AG20443 (cell line): ENCODE results near the gene PXN.

ENCODE experiments used
- DNase-seq: peaks from one replicate; pipeline ENCODE4 v3.0.0; 2012; ENCODE audit warnings: low spot score, mixed read lengths

Gene PXN

DNA sequence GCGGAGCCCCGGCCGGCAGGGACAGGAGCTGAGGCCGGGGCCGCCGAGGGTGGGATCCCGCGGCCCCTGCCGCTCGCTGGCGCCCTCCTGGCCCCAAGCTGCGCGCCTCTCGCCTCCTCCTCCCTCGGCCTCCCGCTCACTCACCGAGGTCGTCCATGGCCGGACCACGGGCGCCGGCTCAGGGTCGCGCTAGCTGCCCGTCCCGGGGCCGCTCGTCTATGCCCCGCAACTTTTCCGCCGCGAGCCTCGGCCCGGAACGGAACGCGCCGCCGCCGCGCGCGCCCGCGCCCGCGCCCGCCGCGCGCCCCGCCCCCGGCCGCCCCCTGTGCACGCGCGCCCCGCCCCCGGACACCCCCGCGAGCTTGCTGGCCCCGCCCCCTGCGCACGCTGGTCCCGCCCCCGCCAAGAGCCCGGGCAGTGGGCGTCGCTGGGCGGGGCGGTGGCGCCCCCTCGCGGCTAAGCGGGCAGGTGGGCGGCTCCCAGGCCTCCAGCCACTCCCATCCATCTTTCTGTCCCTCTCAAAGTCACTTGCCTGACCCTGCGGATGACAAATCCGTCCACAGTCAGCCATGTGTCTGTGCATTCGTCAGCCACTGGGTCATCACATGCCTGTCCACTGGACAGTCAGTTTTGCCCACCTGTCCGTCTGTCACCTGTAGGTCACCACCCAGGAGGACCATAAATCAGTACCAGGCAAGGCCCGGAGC lies at the start of gene PXN:
TSS of gene PXN (minus strand) at position 258 of the 707 bp plus-strand sequence. CDS start at position 157, 101 bp downstream.
- DNase-seq, result peak; percentile 99

DNA sequence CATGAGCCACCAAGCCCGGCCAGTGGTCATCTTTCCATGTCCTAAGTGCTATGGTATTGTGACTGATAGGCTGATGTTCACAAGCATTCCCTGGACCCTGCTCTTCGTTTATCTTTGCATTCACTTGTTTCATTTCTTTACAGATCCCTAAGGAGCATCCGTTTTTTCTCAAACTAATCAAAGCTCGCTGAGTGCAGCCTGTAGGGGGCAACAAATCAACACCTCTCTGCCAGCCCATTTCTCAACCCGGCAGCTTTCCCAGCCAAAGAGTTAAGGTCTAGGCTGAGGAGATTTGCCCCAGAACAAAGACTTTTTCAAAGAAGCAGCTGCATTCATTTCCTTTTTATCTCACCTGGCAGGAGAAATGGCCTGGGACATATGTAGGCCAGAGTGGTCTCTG lies 48.7 kb upstream of the PXN start:
- no peak for DNase-seq

DNA sequence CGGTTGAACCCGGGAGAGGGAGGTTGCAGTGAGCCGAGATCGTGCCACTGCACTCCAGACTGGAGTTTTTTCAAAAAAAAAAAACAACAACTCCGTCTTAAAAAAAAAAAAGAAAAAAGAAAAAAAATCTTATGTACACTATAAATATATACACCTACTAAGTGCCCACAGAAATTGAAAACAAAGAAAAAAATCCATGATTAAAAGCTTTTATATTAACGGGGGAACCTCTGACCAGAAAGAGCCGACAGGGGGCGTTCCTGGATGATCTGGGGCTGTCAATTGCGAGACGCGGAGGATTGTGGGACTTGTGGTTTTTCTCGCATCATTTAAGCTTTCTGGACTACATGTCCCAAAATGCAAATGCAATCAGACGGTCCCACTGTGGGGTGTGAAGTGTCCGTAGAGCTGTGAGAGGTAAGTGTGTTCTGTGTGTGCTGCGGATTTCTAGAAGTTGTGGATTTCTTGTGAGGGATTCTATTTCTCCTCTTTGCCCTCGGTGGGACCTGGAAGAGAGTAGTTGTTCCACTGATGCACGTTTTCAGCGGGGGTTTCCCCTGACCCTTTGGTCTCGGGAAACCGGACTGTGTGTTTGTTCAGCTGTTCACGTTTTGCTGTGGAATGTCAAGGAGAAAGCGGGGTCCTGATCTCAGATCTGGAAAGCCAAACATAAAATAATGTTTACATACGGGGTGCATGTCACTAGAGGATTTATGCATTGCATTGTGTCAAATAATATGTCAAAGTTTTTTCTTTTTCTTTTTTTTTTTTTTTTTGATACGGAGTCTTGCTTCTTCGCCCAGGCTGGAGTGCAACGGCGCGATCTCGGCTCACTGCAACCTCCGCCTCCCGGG lies 36.7 kb upstream of the PXN start, which contains the start of gene SIRT4:
TSS of gene SIRT4 (plus strand) at position 360 of the 854 bp plus-strand sequence. CDS start 1,241 bp downstream, outside the sequence.
- peak; percentile 94 for DNase-seq

DNA sequence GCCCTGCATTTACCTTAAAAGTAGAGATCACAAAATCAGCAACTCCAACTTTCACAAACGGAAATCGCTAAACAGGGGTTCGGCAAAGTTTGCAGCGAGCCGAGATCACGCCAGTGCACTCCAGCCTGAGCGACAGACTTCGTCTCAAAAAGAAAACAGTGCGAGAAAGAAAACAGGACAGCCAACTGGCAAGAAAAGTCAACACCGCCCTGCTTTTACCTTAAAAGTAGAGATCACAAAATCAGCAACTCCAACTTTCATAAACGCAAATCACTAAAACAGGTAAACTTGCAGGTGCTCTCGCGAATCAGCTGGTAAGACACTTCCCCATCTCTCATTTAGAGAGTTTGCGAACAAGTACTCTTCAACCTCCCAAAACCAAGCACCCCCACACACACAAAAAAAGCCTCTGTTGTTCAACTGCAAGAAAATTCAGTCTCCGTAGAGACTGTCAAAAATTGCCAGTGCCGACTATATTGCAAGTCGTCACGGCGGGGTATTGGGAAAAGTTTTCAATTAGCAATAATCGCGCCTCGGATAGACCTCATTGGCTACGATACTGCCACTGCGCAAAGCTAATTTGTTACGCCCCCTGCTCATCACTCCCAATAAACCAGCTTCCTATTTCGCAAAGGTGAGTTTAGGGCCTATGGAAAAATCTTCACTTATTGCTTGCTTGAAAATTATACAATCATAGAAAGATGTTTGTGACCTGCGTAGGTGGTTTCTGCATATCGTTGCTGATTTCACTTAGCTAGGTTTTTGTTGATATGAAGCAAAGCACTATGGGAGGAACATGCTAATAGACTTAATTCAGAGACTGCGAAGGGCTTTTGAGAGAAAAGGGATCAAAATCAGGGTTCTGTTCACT lies 27.4 kb upstream of the PXN start, which contains the start of gene RNU4-1:
TSS of gene RNU4-1 (minus strand) at position 577 of the 871 bp plus-strand sequence.
- peak; percentile 45 for DNase-seq

DNA sequence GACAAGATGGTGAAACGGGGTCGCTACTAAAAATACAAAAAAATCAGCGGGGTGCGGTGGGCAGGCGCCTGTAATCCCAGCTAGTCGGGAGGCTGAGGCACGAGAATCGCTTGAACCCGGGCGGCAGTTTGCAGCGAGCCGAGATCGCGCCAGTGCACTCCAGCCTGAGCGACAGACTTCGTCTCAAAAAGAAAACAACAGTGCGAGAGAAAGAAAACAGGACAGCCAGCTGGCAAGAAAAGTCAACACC lies 26.8 kb upstream of the PXN start:
- no peak for DNase-seq

DNA sequence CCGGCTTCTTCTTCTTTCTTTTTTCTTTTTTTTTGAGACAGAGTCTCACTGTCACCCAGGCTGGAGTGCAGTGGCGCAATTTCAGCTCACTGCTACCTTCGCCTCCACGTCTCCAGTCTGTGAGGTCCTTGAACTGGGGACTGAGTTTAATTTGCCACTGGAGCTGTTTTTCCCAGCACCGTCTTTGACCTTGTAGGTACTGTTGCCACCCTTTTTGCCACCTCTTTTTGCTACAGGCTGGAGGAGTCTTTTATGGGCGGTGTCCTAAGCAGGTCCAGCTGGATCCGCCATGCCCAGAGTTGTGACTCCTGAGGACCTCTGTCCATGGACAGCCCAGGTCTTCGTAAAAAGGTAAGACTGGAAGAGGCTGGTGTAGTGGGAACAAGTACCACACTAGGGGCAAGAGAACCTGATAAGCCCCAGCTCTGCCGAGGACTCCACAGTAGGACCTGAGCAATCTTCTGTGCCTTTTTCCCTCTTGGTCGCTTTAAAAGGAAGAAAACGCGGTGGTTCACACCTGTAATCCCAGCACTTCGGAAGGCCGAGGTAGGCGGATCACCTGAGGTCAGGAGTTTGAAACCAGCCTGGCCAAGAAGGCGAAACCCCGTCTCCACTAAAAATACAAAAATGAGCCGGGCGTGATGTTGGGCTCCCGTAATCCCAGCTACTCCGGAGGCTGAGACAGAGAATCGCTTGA lies 25.2 kb upstream of the PXN start:
- DNase-seq, result no peak

DNA sequence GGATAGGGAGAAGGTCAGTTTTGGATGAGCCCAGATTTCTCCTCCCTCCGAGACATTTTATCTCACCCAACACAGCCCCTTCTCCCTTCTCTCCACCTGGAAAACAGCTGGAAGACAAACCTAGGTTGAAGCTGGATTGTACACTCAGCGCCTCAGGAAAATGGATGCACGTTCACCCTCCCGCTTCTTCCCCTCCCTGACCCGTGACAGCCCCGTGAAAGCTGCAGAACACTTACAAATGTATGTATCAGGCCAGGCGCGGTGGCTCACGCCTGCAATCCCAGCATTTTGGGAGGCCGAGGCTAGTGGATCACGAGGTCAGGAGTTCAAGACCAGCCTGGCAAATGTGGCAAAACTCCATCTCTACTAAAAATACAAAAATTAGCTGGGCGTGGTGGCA lies 22.0 kb upstream of the PXN start:
- no peak for DNase-seq

DNA sequence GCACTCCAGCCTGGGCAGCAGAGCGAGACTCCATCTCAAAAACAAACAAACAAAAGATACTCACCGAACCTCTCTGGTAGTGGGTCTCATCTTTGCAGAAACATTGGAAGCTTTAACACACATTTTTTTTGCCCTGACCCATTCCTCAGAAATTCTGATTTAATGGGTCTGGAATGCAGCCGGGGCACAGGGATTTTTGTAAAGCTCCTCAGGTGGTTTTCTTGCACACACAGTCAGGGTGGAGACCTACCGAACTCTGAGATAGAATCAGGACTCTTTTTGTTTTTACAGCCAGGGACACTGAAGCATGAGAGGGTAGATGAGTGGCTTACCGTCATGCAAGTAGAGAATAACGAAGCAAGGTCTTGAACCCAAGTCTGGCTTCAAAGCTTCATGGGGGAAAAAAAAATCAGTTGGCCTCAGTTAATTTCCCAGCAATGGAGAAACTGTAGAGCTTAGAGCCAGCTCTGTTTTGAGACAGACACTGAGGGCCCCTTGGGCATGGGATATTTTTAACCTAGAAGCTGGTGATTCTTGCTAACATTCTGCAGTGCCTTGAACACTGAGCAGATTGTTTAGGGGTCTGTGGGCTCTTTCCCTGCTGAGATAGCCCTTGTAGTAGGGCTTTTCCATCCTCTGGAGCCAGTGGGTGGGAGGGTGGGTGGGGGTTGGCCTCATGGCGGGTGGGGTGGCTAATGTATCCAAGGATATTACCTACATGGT lies 21.4 kb upstream of the PXN start:
- DNase-seq, result no peak

DNA sequence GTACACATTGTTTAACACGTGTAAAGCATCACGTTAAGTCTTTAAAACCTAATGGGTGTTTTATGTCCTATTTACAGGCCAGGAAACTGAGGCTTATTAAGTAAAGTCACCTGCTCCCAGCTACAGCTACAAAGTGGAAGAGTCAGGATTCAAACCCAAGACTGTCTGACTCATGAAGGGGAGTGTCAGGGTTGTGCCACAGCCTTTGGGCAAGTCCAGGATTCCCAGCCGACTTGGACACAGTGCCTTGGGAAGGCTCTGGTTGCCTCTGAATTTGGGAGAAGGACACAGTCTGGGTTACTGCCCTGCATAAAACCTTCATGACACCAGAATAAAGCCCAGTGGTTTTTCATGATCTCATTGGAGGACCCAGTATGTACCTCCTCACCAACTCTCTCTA lies 18.9 kb upstream of the PXN start:
- no peak for DNase-seq

DNA sequence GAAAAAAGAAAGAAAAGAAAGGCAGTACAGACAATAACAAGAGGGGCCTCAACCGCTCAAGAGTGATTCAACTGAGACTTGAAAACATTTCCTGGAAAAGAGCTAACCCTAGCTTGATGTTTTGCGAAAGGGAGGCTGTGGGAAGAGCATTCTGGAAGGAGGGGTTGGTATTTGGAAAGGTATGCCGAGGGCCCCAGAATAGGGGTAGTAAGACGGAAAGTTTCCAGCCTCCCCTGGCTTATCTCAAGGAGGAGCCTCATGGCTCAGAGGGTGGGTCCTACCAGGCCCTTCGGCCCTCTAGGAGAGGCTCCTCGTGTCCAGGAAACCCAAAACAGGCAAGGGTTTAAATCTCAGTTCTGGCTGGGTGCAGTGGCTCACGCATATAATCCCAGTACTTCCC lies 17.8 kb upstream of the PXN start:
- no peak for DNase-seq

DNA sequence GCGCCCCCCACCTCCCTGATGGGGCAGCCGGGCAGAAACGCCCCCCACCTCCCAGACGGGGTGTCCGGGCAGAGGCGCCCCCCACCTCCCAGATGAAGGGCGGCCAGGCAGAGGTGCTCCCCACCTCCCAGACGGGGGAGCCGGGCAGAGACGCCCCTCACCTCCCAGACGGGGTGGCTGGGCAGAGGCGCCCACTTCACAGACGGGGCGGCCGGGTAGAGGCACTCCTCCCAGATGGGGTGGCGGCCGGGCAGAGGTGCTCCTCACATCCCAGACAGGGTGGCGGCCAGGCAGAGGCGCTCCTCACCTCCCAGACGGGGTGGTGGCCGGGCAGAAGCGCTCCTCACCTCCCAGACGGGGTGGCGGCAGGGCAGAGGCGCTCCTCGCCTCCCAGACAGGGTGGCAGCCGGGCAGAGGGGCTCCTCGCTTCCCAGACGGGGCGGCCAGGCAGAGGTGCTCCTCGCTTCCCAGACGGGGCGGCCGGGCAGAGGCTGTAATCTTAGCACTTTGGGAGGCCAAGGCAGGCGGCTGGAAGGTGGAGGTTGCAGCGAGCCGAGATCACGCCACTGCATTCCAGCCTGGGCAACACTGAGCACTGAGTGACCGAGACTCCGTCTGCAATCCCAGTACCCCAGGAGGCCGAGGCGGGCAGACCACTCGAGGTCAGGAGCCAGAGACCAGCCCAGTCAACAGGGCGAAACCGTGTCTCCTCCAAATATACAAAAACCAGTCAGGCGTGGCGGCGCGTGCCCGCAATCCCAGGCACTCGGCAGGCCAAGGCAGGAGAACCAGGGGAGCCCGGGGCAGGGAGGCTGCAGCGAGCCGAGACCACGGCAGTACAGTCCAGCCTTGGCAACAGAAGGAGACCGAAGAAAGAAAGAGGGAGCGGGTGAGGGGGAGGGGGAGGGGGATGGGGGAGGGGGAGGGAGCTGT lies 12.9 kb upstream of the PXN start:
- no peak for DNase-seq

DNA sequence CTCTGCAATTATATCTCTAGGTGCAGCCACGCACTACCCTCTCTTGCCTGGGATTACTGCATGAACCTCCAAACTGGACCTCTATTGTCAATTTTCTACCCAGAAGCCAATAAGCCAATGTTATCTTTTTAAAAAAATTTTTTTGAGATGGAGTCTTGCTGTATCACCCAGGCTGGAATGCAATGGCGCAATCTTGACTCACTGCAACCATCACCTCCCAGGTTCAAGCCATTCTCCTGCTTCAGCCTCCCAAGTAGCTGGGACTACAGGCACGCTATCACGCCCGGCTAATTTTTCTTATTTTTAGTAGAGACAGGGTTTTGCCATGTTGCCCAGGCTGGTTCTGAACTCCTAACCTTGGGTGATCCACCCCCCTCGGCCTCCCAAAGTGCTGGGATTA lies 11.2 kb upstream of the PXN start:
- DNase-seq, result no peak

DNA sequence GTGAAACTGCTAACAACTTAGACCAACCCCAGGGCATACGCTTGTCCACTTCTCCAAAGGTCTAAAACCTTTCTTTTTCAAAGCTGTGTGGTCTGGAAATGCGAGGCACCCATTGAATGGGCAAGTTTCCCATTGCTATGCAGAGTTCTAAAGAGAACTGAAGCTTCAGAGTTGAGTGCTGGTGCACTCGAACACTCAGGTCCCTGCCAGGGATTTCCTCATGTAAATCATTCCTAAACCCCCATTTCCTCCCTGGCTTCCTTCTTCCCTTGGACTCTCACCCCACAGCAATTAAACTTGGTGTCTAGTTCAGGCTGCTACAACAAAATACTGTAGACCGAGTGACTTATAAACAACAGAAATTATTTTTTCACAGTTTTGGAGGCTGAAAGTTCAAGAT lies 2.2 kb upstream of the PXN start:
- no peak for DNase-seq

DNA sequence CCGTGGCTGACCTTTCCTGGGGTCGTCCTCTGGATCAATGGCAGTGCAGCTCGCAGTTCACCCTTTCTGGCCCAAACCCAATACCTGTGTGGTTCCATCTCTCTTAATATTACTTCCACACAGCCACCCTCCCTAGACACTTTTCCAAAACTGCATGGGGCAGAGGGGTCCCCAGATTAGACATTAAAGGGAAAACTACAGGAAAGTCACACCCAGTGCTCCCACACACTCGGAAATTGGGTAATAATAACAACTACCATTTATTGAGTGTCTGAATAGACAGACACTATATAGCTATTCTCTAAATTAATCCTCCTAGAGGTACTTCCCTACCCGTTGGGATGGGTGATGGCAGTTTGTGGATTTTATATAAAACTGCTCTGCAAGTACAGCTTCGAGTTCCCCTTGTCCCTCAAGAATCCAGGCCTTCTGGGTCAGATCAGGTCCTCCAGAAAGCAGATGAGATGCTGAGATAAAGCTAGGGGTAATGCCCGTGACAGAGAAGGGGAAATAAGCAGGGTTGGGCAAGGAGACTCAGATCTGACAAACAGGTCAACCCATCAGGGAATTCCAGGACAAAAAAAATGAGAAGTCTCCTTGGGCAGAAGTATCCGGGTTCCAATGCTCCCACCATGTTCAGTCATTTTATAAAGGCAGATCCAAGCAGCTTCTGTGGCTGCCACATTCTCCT lies 795 bp upstream of the PXN start:
- no peak for DNase-seq

DNA sequence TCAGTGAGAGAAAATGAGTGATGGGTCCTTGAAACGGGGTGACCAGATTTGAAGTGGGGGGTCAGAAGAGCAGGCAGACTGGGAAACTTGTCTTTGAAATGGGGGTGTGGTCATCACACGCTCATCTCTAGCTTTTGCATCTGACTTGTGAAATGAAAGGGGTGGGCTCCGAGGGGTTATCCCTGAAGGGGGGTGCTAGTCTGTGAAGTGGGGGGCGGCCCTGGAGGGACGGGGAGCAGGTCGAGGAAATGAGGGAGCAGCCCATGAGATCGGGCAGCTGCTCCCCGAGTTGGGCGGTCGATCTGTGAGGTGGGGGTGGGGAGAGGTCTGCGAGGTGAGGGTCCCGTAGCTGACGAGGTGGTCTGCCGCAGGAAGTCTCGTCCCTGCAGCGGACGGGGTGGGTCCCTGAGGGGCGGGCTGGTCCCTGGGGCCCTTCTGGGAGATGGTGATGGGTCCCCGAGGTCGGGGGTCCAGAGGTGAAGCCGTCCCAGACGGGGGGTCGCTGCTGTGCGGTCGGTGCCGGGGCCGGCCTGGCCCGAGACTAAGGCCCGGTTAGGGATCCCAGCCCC lies 542 bp downstream of the PXN start:
- DNase-seq, result no peak

DNA sequence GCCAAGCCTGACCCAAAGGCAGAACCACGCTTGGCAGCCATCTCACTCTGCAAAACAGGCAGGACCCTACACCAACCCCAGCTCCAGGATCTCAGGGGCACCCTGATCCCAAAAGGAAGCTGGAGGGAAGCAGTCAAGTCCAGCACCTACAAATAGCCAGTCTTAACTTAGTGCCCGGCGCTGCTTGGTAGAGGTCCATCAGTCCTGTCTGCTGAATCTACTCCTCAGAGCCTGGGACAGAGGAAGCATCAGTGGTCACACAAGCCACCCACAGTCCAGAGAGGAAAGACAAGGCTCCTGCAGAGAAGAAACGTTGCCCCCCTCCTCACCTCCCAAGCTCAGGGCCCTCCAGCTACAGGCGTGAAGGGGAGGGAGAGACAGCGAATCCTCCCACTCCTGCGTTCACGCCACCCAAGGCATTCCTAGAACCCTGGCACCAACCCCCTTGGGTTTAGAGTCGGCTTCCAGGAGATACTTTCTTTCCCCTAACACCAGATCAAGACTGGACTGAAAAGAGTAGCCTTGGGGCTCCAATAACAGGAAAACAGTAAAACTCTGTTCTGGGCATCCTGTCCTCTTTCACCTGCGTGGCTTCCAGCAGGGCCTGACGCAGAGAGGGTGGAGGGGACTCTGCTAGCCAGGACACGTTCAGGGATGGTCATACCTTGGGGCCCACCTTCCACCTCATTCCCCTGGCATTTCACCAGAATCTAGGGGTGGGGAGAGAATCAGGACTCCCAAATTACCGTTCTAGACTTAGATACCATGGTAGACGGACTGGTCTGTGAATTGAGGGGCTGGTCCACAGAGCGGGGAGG lies 1.2 kb downstream of the PXN start:
- no peak for DNase-seq

DNA sequence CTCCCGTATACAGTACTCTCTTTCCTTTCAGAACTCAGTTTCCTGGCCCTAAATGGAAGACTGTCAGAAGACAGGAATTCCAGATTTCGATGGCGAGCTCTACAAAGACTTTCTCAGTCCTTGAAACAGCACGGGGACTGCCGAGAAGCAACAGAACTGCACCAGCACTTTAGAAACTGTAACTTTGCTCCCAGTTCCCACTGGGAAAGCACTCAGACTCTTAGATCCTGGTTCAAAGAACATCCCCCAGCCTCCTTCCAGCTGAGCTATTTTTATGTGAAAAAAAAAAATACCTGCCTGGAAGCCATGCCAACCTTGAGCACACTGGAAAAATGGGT lies 1.8 kb downstream of the PXN start:
- no peak for DNase-seq
